Body of pancreas (tissue), 4 donors: ENCODE results near the gene PIWIL1. TPM values are rescaled to one million over a fixed set of nuclear protein-coding genes. Genes with fewer than 3 reads are reported as not detected.

ENCODE experiments used
- ATAC-seq: fragments of 150-250 bp; one replicate; pipeline ENCODE4 v1.9.1; 2016
- DNase-seq, 4 donors: peaks; one replicate each; pipeline ENCODE4 v3.0.0-alpha.2; 2019
- H3K27ac ChIP-seq, 4 donors: fragments of 200-600 bp; sonication (generic); 1 replicate in 3 of 4; 2 replicates in 1 of 4; pipeline versions ENCODE4 v1.5.1 to v1.6.1; 2016 to 2019; ENCODE audit warnings: mild to moderate bottlenecking in 1 of 4, mixed read lengths in 1 of 4, moderate library complexity in 1 of 4
- H3K27me3 ChIP-seq, 2 donors: fragments of 200-600 bp; sonication (generic); one replicate each; pipeline ENCODE4 v1.6.0; 2016; ENCODE audit warnings: mild to moderate bottlenecking in 1 of 2
- H3K36me3 ChIP-seq, 2 donors: fragments of 200-600 bp; sonication (generic); replicated peaks in 1 of 2; 2 replicates each; pipeline ENCODE4 v1.5.1; 2016; ENCODE audit warnings: low read depth in 2 of 2; ENCODE audit not compliant: insufficient read depth in 1 of 2
- H3K4me1 ChIP-seq: fragments of 200-600 bp; sonication (generic); one replicate; pipeline ENCODE4 v1.6.0; 2016
- H3K4me3 ChIP-seq, 2 donors: fragments of 200-600 bp; sonication (generic); 1 replicate in 1 of 2; 2 replicates in 1 of 2; pipeline ENCODE4 v1.5.1; 2016 to 2019
- H3K9me3 ChIP-seq, 3 donors: fragments of 200-600 bp; sonication (generic); 1 replicate in 2 of 3; 2 replicates in 1 of 3; pipeline ENCODE4 v1.5.1; 2016
- CTCF ChIP-seq, 7 experiments: fragments of 450-650 bp in 4 of 7; fragments of 200-600 bp in 3 of 7; sonication (generic) in 3 of 7; IDR thresholded peaks; one replicate each; pipeline ENCODE4 v1.5.1; 2016 to 2019; ENCODE audit warnings: antibody characterized with exemption in 7 of 7
- POLR2A ChIP-seq, 3 donors: fragments of 450-650 bp; IDR thresholded peaks; one replicate each; pipeline ENCODE4 v1.6.1; 2016; ENCODE audit warnings: antibody characterized with exemption in 3 of 3, mild to moderate bottlenecking in 2 of 3
- WGBS, 2 donors: methylation state at CpG; one replicate each; pipeline ENCODE4 v1.1.5; 2017; 5-methylcytosine and 5-hydroxymethylcytosine counted together
- intact Hi-C: fragments of 100-400 bp; cut with DNase I; formaldehyde crosslinking; loops from one replicate; pipeline ENCODE4 v1.15.1; 2023
- total RNA-seq, 2 donors: library from RNA; depleted of rRNA; stranded (reverse); fragments of >200 nt; gene quantifications; one replicate each; pipeline ENCODE4 v1.1.0, GENCODE V29; 2016

PIWIL1 gene
- total RNA-seq, 2 donors from 2014 or later: not detected

- intact Hi-C loops: loop anchor here (5.0 kb wide), 1 partner anchor 288 kb away; no protein-coding TSS in a partner anchor
- TF ChIP-seq POLR2A (IDR thresholded peaks at IDR 0.05) (no peak), CTCF (IDR thresholded peaks at IDR 0.05) (peak in 6 of 7 experiments; percentile 51 to 81 (median 72))
- ATAC-seq (peak; percentile 60), DNase-seq (peak; percentile 59 to 69 (median 64))
- no peaks in the 10 kb centered on the region for H3K4me1 ChIP-seq
- no peak overlapping the region for H3K4me3 ChIP-seq
- H3K36me3 ChIP-seq: no peaks in the 10 kb centered on the region
- WGBS, 2 donors: 42 to 45% methylated on average over 15 of the region's 15 CpGs
- H3K27me3 ChIP-seq: no peaks in the 10 kb centered on the region
- no peaks in the 10 kb centered on the region for H3K9me3 ChIP-seq
- no peak overlapping the region for H3K27ac ChIP-seq
Measured at GRCh38 chr12:130335517-130336392, 1.9 kb upstream of the PIWIL1 start.

DNA sequence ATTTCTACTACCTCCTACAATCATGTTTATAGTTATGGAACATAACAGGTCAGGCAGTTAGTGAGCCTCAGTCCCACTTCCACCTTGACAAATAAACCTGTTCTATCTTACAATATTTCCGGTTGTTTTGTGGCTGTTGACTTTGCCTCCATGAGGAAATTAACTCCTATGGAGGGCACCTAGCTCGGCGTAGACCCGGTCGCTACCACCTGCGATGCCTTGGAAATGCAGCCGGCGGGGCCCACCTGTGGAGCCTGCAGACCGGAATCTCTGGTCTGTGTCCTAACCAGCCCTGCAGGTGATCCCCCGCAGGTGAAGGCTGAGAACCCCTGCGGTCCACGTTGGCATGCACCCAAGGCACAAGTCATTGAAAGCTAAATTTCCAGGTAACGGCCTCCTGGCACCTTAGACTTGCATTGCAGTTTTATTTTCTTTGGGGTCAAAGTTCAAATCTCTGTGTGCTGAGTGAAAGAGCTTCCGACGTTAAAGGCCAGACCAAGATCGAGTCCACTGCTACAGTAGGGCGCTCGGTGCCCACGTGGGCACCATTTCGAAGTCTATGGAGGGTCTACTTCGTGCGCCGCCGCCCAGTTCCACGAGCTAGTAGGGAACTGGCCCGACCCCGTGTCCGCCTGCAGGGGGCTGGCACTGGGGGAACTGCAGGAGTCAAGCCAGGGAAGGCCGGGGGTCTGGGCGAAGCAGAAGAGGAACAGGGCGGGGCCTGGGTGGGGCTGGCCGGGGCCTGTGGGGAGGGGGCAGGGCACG is 782 bp upstream of the PIWIL1 start:
- Histone ChIP-seq H3K4me1 (no peaks in the 10 kb centered on the region), H3K27me3 (no peaks in the 10 kb centered on the region), H3K36me3 (no peaks in the 10 kb centered on the region), H3K4me3 (no peak overlapping the region), H3K9me3 (no peaks in the 10 kb centered on the region), H3K27ac (no peak overlapping the region)
- intact Hi-C loops: loop anchor here (5.0 kb wide), 1 partner anchor 290 kb away; no protein-coding TSS in a partner anchor
- ATAC-seq (peak; percentile 21), DNase-seq (no peak)
- 62 to 70% methylated on average over 17 to 32 of the region's 33 CpGs for WGBS, 2 donors
- TF ChIP-seq CTCF (IDR thresholded peaks at IDR 0.05): no peak
- no peak for TF ChIP-seq POLR2A (IDR thresholded peaks at IDR 0.05)

GRCh38 chr12:130338794-130339601 is 1.3 kb downstream of the PIWIL1 start:
- Histone ChIP-seq H3K4me3 (no peak overlapping the region), H3K36me3 (no peaks in the 10 kb centered on the region), H3K4me1 (no peaks in the 10 kb centered on the region), H3K9me3 (no peaks in the 10 kb centered on the region), H3K27ac (no peak overlapping the region), H3K27me3 (no peaks in the 10 kb centered on the region)
- no peak for DNase-seq
- 14 to 24% methylated on average over 39 to 65 of the region's 82 CpGs for WGBS, 2 donors
- intact Hi-C loops: loop anchor here (5.0 kb wide), 1 partner anchor 292 kb away; no protein-coding TSS in a partner anchor
- TF ChIP-seq CTCF (IDR thresholded peaks at IDR 0.05): no peak
- TF ChIP-seq POLR2A (IDR thresholded peaks at IDR 0.05): no peak
- ATAC-seq: no peak

DNA sequence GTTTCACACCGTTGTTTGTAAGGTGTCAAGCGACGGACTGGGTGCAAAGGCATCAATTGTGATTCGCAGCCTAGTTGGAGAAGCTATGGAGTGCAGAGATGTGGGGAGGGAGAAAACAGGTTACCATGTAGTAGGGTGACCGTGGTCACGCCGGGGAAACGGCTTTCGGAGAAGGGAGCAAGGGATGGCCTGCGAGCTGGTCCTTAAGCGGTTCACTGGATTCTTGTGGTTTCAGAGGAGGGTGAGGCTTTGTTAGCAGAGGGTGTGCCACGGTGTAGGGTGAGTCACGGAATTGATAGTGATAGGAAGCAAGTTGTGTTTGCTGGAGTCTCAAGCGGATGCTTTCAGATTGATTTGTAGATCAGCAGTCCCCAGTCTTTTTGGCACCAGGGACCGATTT is 2.3 kb downstream of the PIWIL1 start:
- H3K4me3 ChIP-seq: no peak overlapping the region
- no peak for TF ChIP-seq CTCF (IDR thresholded peaks at IDR 0.05)
- TF ChIP-seq POLR2A (IDR thresholded peaks at IDR 0.05): no peak
- intact Hi-C loops: loop anchor here (5.0 kb wide), 1 partner anchor 293 kb away; no protein-coding TSS in a partner anchor
- H3K9me3 ChIP-seq: no peaks in the 10 kb centered on the region
- H3K27ac ChIP-seq: no peak overlapping the region
- no peak for DNase-seq
- H3K36me3 ChIP-seq: no peaks in the 10 kb centered on the region
- ATAC-seq: no peak
- WGBS, 2 donors: 29 to 63% methylated on average over 15 of the region's 15 CpGs
- no peaks in the 10 kb centered on the region for H3K27me3 ChIP-seq
- no peaks in the 10 kb centered on the region for H3K4me1 ChIP-seq
